Uterus (tissue), 2 donors: ENCODE results near the gene ADAMTS17.

ENCODE experiments used
- POLR2A ChIP-seq, 2 donors: fragments of 450-650 bp; IDR thresholded peaks; one replicate each; pipeline ENCODE4 v1.6.1; 2016; ENCODE audit warnings: antibody characterized with exemption in 2 of 2, mild to moderate bottlenecking in 1 of 2, moderate library complexity in 1 of 2
- TF ChIP-seq, protein P1 (sequence below), 4 experiments: fragments of 200-600 bp in 2 of 4; fragments of 450-650 bp in 2 of 4; sonication (generic) in 2 of 4; IDR thresholded peaks; one replicate each; pipeline ENCODE4 v1.5.1; 2016 to 2019; ENCODE audit warnings: antibody characterized with exemption in 4 of 4, mild to moderate bottlenecking in 2 of 4, moderate library complexity in 1 of 4

DNA sequence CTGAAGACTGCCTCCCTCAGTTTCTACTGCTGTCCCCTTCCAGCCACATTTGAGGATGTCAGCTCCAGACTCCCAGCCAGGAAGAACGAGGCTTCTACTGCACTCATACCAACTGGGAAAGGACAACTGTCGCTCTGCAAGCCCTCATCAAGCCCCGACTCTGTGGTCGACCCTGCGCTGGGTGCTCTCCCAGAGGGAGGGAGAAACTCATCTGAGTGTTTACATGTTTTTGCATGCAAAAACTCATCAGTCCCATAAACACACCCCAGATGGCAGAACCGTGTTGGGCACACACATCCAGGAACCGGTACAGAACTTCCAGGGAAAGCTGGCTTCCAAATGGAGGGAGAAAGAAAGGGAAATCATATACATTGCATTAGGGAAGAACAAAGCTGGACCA is 43.5 kb downstream of the ADAMTS17 start:
- TF ChIP-seq, protein P1, sequence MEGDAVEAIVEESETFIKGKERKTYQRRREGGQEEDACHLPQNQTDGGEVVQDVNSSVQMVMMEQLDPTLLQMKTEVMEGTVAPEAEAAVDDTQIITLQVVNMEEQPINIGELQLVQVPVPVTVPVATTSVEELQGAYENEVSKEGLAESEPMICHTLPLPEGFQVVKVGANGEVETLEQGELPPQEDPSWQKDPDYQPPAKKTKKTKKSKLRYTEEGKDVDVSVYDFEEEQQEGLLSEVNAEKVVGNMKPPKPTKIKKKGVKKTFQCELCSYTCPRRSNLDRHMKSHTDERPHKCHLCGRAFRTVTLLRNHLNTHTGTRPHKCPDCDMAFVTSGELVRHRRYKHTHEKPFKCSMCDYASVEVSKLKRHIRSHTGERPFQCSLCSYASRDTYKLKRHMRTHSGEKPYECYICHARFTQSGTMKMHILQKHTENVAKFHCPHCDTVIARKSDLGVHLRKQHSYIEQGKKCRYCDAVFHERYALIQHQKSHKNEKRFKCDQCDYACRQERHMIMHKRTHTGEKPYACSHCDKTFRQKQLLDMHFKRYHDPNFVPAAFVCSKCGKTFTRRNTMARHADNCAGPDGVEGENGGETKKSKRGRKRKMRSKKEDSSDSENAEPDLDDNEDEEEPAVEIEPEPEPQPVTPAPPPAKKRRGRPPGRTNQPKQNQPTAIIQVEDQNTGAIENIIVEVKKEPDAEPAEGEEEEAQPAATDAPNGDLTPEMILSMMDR (IDR thresholded peaks at IDR 0.05), result no peak
- no peak for TF ChIP-seq POLR2A (IDR thresholded peaks at IDR 0.05)
